Transverse colon (tissue), 4 donors: ENCODE data around the gene NUP210. TPM values are rescaled to one million over a fixed set of nuclear protein-coding genes. Genes with fewer than 3 reads are reported as not detected.

Source experiments
- DNase-seq: peaks from one replicate; pipeline ENCODE4 v3.0.0-alpha.2; 2019
- H3K27ac ChIP-seq, 4 donors: fragments of 200-600 bp; sonication (generic); 2 replicates each; pipeline ENCODE4 v1.5.1; 2016 to 2018; ENCODE audit warnings: inconsistent platforms in 4 of 4
- H3K27me3 ChIP-seq: fragments of 200-600 bp; sonication (generic); 2 replicates; pipeline ENCODE4 v1.5.1; 2017; ENCODE audit warnings: inconsistent platforms
- H3K36me3 ChIP-seq, 4 donors: fragments of 200-600 bp; sonication (generic); 2 replicates each; pipeline ENCODE4 v1.5.1; 2017 to 2019; ENCODE audit warnings: inconsistent platforms in 4 of 4
- H3K4me1 ChIP-seq, 4 donors: fragments of 200-600 bp; sonication (generic); 2 replicates each; pipeline ENCODE4 v1.5.1; 2017 to 2020; ENCODE audit warnings: inconsistent platforms in 4 of 4
- H3K4me3 ChIP-seq, 4 donors: fragments of 200-600 bp; sonication (generic); 1 replicate in 1 of 4; 2 replicates in 3 of 4; pipeline versions ENCODE4 v1.5.1 to v1.6.1; 2017 to 2019; ENCODE audit warnings: inconsistent platforms in 4 of 4
- H3K9me3 ChIP-seq, 2 donors: fragments of 200-600 bp; sonication (generic); 2 replicates each; pipeline ENCODE4 v1.5.1; 2017 to 2019; ENCODE audit warnings: inconsistent platforms in 2 of 2
- CTCF ChIP-seq, 5 experiments: fragments of 200-600 bp in 3 of 5; fragments of 450-650 bp in 2 of 5; sonication (generic) in 3 of 5; IDR thresholded peaks; 1 replicate in 2 of 5; 2 replicates in 3 of 5; pipeline ENCODE4 v1.5.1; 2016 to 2017; ENCODE audit warnings: antibody characterized with exemption in 5 of 5, inconsistent platforms in 3 of 5, mild to moderate bottlenecking in 2 of 5, moderate library complexity in 1 of 5
- EP300 ChIP-seq: sonication (generic); formaldehyde crosslinking; IDR thresholded peaks from one replicate; pipeline ENCODE4 v1.6.1; 2017; ENCODE audit warnings: antibody characterized with exemption, low read depth
- POLR2A ChIP-seq: fragments of 450-650 bp; IDR thresholded peaks from one replicate; pipeline ENCODE4 v1.6.1; 2016; ENCODE audit warnings: antibody characterized with exemption, mild to moderate bottlenecking, moderate library complexity
- POLR2AphosphoS5 ChIP-seq, 3 donors: sonication (generic); formaldehyde crosslinking; IDR thresholded peaks; one replicate each; pipeline ENCODE4 v1.6.1; 2016; ENCODE audit warnings: antibody characterized with exemption in 3 of 3
- WGBS, 2 donors: methylation state at CpG; one replicate each; pipeline ENCODE4 v1.1.5; 2018; ENCODE audit warnings: low coverage in 1 of 2; 5-methylcytosine and 5-hydroxymethylcytosine counted together
- in situ Hi-C, 4 donors: fragments of 200-750 bp; cut with MboI; loops; one replicate each; pipeline versions ENCODE4 v1.15.0 to v1.15.1; 2017; ENCODE audit warnings: low sequenced_read_pairs in 3 of 4, low pct_ligation_motif_present in 1 of 4, low pct_unique_long_range_greater_than_20kb in 1 of 4
- intact Hi-C: fragments of 100-400 bp; cut with DNase I; formaldehyde crosslinking; loops from one replicate; pipeline ENCODE4 v1.15.1; 2023; ENCODE audit warnings: low total_unique reads
- total RNA-seq, 4 donors: library from RNA; depleted of rRNA; stranded (reverse); fragments of >200 nt; gene quantifications; one replicate each; pipeline ENCODE4 v1.1.0, GENCODE V29; 2016

The NUP210 gene
- total RNA-seq, 4 donors from 2014 or later: 6.0 to 202 (median 14.6) TPM

DNA sequence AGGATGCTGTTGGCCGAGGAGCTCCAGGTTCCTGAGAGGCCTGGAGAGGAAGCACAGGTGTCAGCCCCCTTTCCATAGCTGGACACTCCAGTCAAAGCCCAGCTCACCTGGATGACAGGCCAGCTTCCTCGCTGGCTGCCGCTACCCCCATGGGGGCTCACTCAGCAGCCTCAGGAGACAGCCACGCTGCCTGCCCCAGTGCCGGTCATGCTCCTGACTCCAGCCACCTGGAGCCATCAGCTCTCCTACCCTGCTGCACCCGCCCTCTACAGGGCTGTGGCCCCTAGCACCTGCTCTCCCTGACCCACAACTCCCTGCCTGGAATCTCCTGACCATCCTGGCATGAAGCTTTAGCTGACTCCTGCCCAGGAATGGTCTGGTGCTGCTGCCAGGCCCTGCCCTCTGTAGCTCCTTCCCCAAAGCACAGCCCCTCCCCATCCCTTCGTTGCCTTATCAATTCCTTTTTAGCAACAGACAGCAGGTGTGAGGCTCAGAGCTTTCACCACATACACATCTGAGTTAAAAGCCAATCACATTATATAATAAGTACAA lies 94.2 kb downstream of the NUP210 start:
- H3K4me3 ChIP-seq: no peak overlapping the region
- no peaks in the 10 kb centered on the region for H3K36me3 ChIP-seq
- TF ChIP-seq POLR2A: no peak
- TF ChIP-seq CTCF (IDR thresholded peaks at IDR 0.05): no peak
- TF ChIP-seq EP300: no peak
- no peak for TF ChIP-seq POLR2AphosphoS5 (IDR thresholded peaks at IDR 0.05)
- WGBS, 2 donors: 33 to 64% methylated on average over 1 to 7 of the region's 7 CpGs
- no peaks in the 10 kb centered on the region for H3K9me3 ChIP-seq
- intact Hi-C loops (no loop called here), in situ Hi-C loops (no loop called here)
- DNase-seq: no peak
- no peak overlapping the region for H3K27ac ChIP-seq
- H3K27me3 ChIP-seq: no peaks in the 10 kb centered on the region
- H3K4me1 ChIP-seq: peaks cover 0 to 4% (median 0%) of the 10 kb centered on the region in 4 donors

GRCh38 chr3:13324835-13325501 lies 95.2 kb downstream of the NUP210 start:
- in situ Hi-C loops: no loop called here
- no peaks in the 10 kb centered on the region for H3K27me3 ChIP-seq
- WGBS, 2 donors: 88 to 95% methylated on average over 5 to 11 of the region's 11 CpGs
- H3K27ac ChIP-seq: no peak overlapping the region
- no peaks in the 10 kb centered on the region for H3K9me3 ChIP-seq
- no peak for TF ChIP-seq POLR2AphosphoS5 (IDR thresholded peaks at IDR 0.05)
- no peak for TF ChIP-seq POLR2A
- TF ChIP-seq CTCF (IDR thresholded peaks at IDR 0.05): no peak
- TF ChIP-seq EP300: no peak
- no peaks in the 10 kb centered on the region for H3K36me3 ChIP-seq
- peak; percentile 39 for DNase-seq
- intact Hi-C loops: loop anchor here (1.0 kb wide), 1 partner anchor 200 kb away; no protein-coding TSS in a partner anchor
- peaks cover 0 to 4% (median 0%) of the 10 kb centered on the region in 4 donors for H3K4me1 ChIP-seq
- H3K4me3 ChIP-seq: no peak overlapping the region

DNA sequence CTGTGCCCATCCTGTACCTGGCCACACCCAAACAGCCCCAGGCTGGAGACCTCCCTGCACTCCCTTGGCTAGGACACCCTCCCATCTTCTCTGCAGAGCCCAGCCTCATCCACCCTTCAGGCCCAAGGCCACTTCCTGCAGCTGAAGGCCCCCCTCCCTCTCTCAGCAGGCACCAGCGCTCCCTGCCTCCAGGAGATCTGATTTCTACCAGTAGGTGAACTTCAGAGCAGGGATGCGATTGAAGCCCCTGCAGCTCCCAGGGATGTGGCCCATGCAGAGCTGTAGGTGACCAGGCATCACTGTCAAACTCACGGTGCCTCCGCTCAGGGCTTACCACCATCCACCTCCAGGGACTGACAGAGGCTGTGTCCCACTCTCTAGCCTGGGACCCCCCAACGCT lies 96.3 kb downstream of the NUP210 start:
- Histone ChIP-seq H3K9me3 (no peaks in the 10 kb centered on the region), H3K4me3 (no peak overlapping the region), H3K27ac (no peak overlapping the region), H3K4me1 (peaks cover 0 to 4% (median 0%) of the 10 kb centered on the region in 4 donors), H3K36me3 (no peaks in the 10 kb centered on the region), H3K27me3 (no peaks in the 10 kb centered on the region)
- intact Hi-C loops (loop anchor here (1.0 kb wide), 1 partner anchor 199 kb away; no protein-coding TSS in a partner anchor), in situ Hi-C loops (no loop called here)
- no peak for TF ChIP-seq CTCF (IDR thresholded peaks at IDR 0.05)
- TF ChIP-seq EP300: no peak
- TF ChIP-seq POLR2AphosphoS5 (IDR thresholded peaks at IDR 0.05): no peak
- TF ChIP-seq POLR2A: no peak
- WGBS, 2 donors: 91% methylated on average over 4 of the region's 5 CpGs; no CpG with 5 or more reads in 1 of the 2 donors
- no peak for DNase-seq

DNA sequence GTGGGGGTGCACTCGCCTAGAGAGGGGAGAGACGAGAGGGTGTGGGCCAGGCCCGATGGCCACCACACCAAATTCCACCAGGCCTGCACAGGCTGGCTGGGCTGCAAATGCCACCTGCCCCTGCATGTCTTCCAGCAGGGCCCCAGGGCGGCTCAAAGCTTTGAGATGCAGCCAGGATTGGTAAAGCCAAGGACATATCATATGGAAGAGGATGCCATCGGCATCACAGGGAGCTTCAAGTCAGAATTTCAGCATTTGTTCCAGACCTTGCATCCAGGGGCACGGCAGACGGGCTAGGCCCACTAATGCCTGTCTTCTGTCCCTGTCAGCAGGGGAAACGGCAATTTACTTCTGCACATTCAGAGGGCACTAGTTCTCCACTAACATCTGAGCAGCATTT lies 97.8 kb downstream of the NUP210 start:
- intact Hi-C loops (no loop called here), in situ Hi-C loops (no loop called here)
- no peak overlapping the region for H3K27ac ChIP-seq
- TF ChIP-seq POLR2A (no peak), CTCF (IDR thresholded peaks at IDR 0.05) (no peak), EP300 (no peak), POLR2AphosphoS5 (IDR thresholded peaks at IDR 0.05) (no peak)
- no peaks in the 10 kb centered on the region for H3K36me3 ChIP-seq
- no peaks in the 10 kb centered on the region for H3K9me3 ChIP-seq
- no peak for DNase-seq
- H3K4me3 ChIP-seq: no peak overlapping the region
- peaks cover 0 to 4% (median 0%) of the 10 kb centered on the region in 4 donors for H3K4me1 ChIP-seq
- WGBS, 2 donors: 93% methylated on average over 8 of the region's 8 CpGs; no CpG with 5 or more reads in 1 of the 2 donors
- no peaks in the 10 kb centered on the region for H3K27me3 ChIP-seq
